Neural progenitor cell (in vitro differentiated cells): ENCODE measurements around the gene CHGA. TPM values are rescaled to one million over a fixed set of nuclear protein-coding genes. Genes with fewer than 3 reads are reported as not detected.

Experiments
- DNase-seq: peaks from one replicate; pipeline ENCODE4 v3.0.0-alpha.2; 2016; ENCODE audit warnings: low spot score
- H2AFZ ChIP-seq: fragments of 200-600 bp; sonication (generic); replicated peaks from 2 replicates; pipeline ENCODE4 v1.6.1; 2016; ENCODE audit warnings: antibody characterized with exemption
- H3F3A ChIP-seq: fragments of 200-600 bp; sonication (generic); 2 replicates; pipeline ENCODE4 v1.6.1; 2016; ENCODE audit warnings: antibody characterized with exemption, low read depth
- H3K27ac ChIP-seq: fragments of 200-600 bp; sonication (generic); 2 replicates; pipeline ENCODE4 v1.5.1; 2016; ENCODE audit warnings: mild to moderate bottlenecking
- H3K27me3 ChIP-seq: fragments of 200-600 bp; sonication (generic); 2 replicates; pipeline ENCODE4 v1.6.1; 2016; ENCODE audit warnings: mild to moderate bottlenecking, moderate library complexity
- H3K36me3 ChIP-seq: fragments of 200-600 bp; sonication (generic); 2 replicates; pipeline ENCODE4 v1.5.1; 2016
- H3K4me1 ChIP-seq: fragments of 200-600 bp; sonication (generic); 2 replicates; pipeline ENCODE4 v1.6.1; 2016; ENCODE audit warnings: mixed run types
- H3K4me2 ChIP-seq: fragments of 200-600 bp; sonication (generic); 2 replicates; pipeline ENCODE4 v1.6.1; 2016
- H3K4me3 ChIP-seq: fragments of 200-600 bp; sonication (generic); 2 replicates; pipeline ENCODE4 v1.5.1; 2016
- H3K79me2 ChIP-seq: fragments of 200-600 bp; sonication (generic); 2 replicates; pipeline ENCODE4 v1.6.1; 2016; ENCODE audit warnings: low read depth
- H3K9ac ChIP-seq: fragments of 200-600 bp; sonication (generic); 2 replicates; pipeline ENCODE4 v1.6.1; 2016
- H3K9me3 ChIP-seq: fragments of 200-600 bp; sonication (generic); 2 replicates; pipeline ENCODE4 v1.5.1; 2016; ENCODE audit warnings: low read depth
- H4K20me1 ChIP-seq: fragments of 200-600 bp; sonication (generic); 2 replicates; pipeline ENCODE4 v1.6.1; 2016; ENCODE audit warnings: low read depth
- H3K27ac Mint-ChIP-seq: 3 replicates; pipeline ENCODE4 v1.8.0; 2021; ENCODE audit warnings: mixed read lengths
- H3K27me3 Mint-ChIP-seq: 2 replicates; pipeline ENCODE4 v1.8.0; 2022; ENCODE audit warnings: low read depth, mild to moderate bottlenecking, inconsistent platforms, moderate library complexity, mixed read lengths; ENCODE audit not compliant: insufficient read depth
- H3K36me3 Mint-ChIP-seq: 3 replicates; pipeline ENCODE4 v1.8.0; 2021; ENCODE audit warnings: mixed read lengths
- H3K4me1 Mint-ChIP-seq: 3 replicates; pipeline ENCODE4 v1.8.0; 2021; ENCODE audit warnings: mixed read lengths
- H3K4me3 Mint-ChIP-seq: 3 replicates; pipeline ENCODE4 v1.8.0; 2021; ENCODE audit warnings: mild to moderate bottlenecking, moderate library complexity, mixed read lengths
- H3K9me3 Mint-ChIP-seq: 3 replicates; pipeline ENCODE4 v1.8.0; 2020; ENCODE audit warnings: mixed read lengths
- EZH2 ChIP-seq: fragments of 200-600 bp; sonication (generic); IDR thresholded peaks from 2 replicates; pipeline ENCODE4 v1.6.1; 2017; ENCODE audit warnings: antibody characterized with exemption, mild to moderate bottlenecking, moderate library complexity
- EZH2phosphoT487 ChIP-seq: fragments of 200-600 bp; sonication (generic); IDR thresholded peaks from 2 replicates; pipeline ENCODE4 v1.6.1; 2017; ENCODE audit warnings: antibody characterized with exemption
- total RNA-seq: library from RNA; depleted of rRNA; stranded (reverse); fragments of >200 nt; gene quantifications from 2 replicates; pipeline ENCODE4 v1.2.3, GENCODE V29; 2015; ENCODE audit warnings: low replicate concordance
- TF ChIP-seq, protein P1 (sequence below): fragments of 200-600 bp; sonication (generic); IDR thresholded peaks from 2 replicates; pipeline ENCODE4 v1.5.1; 2017; ENCODE audit warnings: antibody characterized with exemption, mild to moderate bottlenecking

The CHGA gene
- total RNA-seq, 1 donor from 2014 or later: not detected

DNA sequence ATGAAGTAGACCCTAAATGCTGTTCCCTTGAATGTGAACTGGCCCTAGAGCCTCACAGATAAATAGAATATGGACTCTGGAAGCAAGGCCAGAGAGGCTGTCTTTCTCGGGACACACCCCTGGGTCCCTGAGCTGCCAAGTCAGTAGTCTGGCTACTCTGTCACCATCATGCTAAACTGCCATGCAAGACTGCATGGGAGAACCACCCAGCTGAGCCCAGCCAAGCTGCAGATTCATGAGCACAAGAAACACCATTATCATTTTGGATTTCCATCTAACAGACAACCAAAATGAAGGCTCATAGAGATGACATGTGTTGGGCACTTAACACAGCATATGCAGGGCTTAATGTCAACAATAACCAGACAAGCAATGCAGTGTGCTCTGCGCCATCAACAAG lies 53.3 kb downstream of the CHGA start:
- no peak overlapping the region for H3K4me3 Mint-ChIP-seq
- H4K20me1 ChIP-seq: no peaks in the 10 kb centered on the region
- H3K27ac ChIP-seq: no peak overlapping the region
- no peaks in the 10 kb centered on the region for H3K9me3 ChIP-seq
- no peaks in the 10 kb centered on the region for H3K4me1 ChIP-seq
- no peak overlapping the region for H3K27ac Mint-ChIP-seq
- no peaks in the 10 kb centered on the region for H3K36me3 ChIP-seq
- no peak overlapping the region for H3K4me2 ChIP-seq
- no peaks in the 10 kb centered on the region for H3K79me2 ChIP-seq
- TF ChIP-seq, protein P1, sequence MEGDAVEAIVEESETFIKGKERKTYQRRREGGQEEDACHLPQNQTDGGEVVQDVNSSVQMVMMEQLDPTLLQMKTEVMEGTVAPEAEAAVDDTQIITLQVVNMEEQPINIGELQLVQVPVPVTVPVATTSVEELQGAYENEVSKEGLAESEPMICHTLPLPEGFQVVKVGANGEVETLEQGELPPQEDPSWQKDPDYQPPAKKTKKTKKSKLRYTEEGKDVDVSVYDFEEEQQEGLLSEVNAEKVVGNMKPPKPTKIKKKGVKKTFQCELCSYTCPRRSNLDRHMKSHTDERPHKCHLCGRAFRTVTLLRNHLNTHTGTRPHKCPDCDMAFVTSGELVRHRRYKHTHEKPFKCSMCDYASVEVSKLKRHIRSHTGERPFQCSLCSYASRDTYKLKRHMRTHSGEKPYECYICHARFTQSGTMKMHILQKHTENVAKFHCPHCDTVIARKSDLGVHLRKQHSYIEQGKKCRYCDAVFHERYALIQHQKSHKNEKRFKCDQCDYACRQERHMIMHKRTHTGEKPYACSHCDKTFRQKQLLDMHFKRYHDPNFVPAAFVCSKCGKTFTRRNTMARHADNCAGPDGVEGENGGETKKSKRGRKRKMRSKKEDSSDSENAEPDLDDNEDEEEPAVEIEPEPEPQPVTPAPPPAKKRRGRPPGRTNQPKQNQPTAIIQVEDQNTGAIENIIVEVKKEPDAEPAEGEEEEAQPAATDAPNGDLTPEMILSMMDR: no peak
- no peak for TF ChIP-seq EZH2phosphoT487
- TF ChIP-seq EZH2: no peak
- H3K9me3 Mint-ChIP-seq: peaks cover 41% of the 10 kb centered on the region
- no peaks in the 10 kb centered on the region for H3K27me3 ChIP-seq
- peaks cover 13% of the 10 kb centered on the region for H3K27me3 Mint-ChIP-seq
- no peak overlapping the region for H3K4me3 ChIP-seq
- DNase-seq: no peak
- no peaks in the 10 kb centered on the region for H3K4me1 Mint-ChIP-seq
- no peak overlapping the region for H3K9ac ChIP-seq
- no peak overlapping the region for H2AFZ ChIP-seq
- no peaks in the 10 kb centered on the region for H3F3A ChIP-seq
- H3K36me3 Mint-ChIP-seq: peaks cover 25% of the 10 kb centered on the region

DNA sequence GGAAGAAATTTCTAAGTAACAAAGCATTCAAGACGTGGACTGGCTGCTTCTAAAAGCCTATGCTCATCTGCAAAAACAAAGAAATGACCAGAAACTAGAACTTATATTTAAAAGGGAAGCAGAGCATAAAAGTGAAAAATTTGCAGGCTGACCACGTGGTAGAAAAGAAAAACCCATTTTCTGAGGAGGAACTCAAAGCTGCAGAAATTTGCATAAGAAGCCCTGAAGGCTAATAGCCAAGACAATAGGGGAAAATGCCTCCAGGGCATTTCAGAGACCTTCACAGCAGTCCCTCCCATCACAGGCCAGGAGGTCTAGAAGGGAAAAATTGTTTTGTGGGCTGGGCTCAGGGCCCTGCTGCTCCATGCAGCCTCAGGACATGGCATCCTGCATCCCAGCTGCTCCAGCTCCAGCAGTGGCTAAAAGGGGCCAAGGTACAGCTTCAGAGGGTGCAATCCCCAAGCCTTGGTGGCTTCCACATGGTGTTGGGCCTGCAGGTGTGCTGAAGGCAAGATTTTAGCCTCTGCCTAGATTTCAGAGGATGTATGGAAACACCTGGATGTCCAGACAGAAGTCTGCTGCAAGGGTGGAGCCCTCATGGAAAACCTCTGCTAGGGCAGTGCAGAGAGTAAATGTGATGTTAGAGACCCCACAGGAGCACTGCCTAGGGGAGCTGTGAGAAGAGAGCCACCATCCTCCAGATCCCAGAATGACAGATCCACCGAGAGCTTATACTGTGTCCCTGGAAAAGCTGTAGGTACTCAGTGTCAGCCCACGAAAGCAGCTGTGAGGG lies 55.5 kb downstream of the CHGA start:
- no peak for TF ChIP-seq EZH2phosphoT487
- TF ChIP-seq, protein P1: no peak
- TF ChIP-seq EZH2: no peak
- H3K27ac Mint-ChIP-seq: no peak overlapping the region
- peaks cover 8% of the 10 kb centered on the region for H3K27me3 Mint-ChIP-seq
- no peak overlapping the region for H3K4me3 Mint-ChIP-seq
- H3K9me3 ChIP-seq: no peaks in the 10 kb centered on the region
- H2AFZ ChIP-seq: no peak overlapping the region
- H3K4me1 ChIP-seq: no peaks in the 10 kb centered on the region
- peaks cover 44% of the 10 kb centered on the region for H3K9me3 Mint-ChIP-seq
- no peak overlapping the region for H3K4me3 ChIP-seq
- no peaks in the 10 kb centered on the region for H3K4me1 Mint-ChIP-seq
- no peaks in the 10 kb centered on the region for H3F3A ChIP-seq
- H3K9ac ChIP-seq: no peak overlapping the region
- no peaks in the 10 kb centered on the region for H3K36me3 ChIP-seq
- H3K4me2 ChIP-seq: no peak overlapping the region
- no peaks in the 10 kb centered on the region for H3K79me2 ChIP-seq
- no peak for DNase-seq
- H4K20me1 ChIP-seq: no peaks in the 10 kb centered on the region
- H3K36me3 Mint-ChIP-seq: peaks cover 21% of the 10 kb centered on the region
- H3K27ac ChIP-seq: no peak overlapping the region
- no peaks in the 10 kb centered on the region for H3K27me3 ChIP-seq

DNA sequence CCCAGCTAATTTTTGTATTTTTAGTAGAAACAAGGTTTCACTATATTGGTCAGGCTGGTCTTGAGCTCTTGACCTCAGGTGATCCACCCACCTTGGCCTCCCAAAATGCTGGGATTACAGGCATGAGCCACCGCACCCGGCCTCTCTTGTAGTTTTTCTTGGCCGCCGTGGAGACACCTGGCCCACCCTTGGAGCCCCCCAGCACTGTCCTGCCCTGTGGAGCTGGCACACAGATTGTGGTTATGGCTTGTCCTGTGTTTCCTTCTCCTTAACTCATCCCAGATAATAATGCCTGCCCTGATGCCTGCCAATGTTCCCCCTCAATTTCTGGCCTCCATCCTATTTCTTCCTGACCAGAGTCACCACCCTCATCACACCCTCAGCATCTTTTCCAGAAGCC lies 57.9 kb downstream of the CHGA start:
- no peaks in the 10 kb centered on the region for H3F3A ChIP-seq
- H3K4me1 ChIP-seq: no peaks in the 10 kb centered on the region
- Mint-ChIP-seq H3K4me1 (no peaks in the 10 kb centered on the region), H3K36me3 (peaks cover 21% of the 10 kb centered on the region), H3K9me3 (peaks cover 43% of the 10 kb centered on the region), H3K27ac (no peak overlapping the region), H3K27me3 (peaks cover 6% of the 10 kb centered on the region), H3K4me3 (no peak overlapping the region)
- H3K4me3 ChIP-seq: no peak overlapping the region
- no peaks in the 10 kb centered on the region for H3K9me3 ChIP-seq
- no peaks in the 10 kb centered on the region for H4K20me1 ChIP-seq
- no peak overlapping the region for H3K27ac ChIP-seq
- H3K27me3 ChIP-seq: no peaks in the 10 kb centered on the region
- no peaks in the 10 kb centered on the region for H3K79me2 ChIP-seq
- H3K4me2 ChIP-seq: no peak overlapping the region
- no peak overlapping the region for H3K9ac ChIP-seq
- H3K36me3 ChIP-seq: no peaks in the 10 kb centered on the region
- TF ChIP-seq EZH2phosphoT487: no peak
- TF ChIP-seq EZH2: no peak
- TF ChIP-seq, protein P1: no peak
- no peak for DNase-seq
- H2AFZ ChIP-seq: no peak overlapping the region
